Gastroesophageal sphincter (tissue), 3 donors: ENCODE results near the gene TADA2B.

ENCODE experiments used
- EP300 ChIP-seq: sonication (generic); formaldehyde crosslinking; IDR thresholded peaks from one replicate; pipeline ENCODE4 v1.6.1; 2017; ENCODE audit warnings: antibody characterized with exemption, mild to moderate bottlenecking
- POLR2AphosphoS5 ChIP-seq: sonication (generic); formaldehyde crosslinking; IDR thresholded peaks from one replicate; pipeline ENCODE4 v1.6.1; 2017; ENCODE audit warnings: antibody characterized with exemption
- TF ChIP-seq, protein P1 (sequence below), 4 experiments: fragments of 200-600 bp in 2 of 4; fragments of 450-650 bp in 2 of 4; sonication (generic) in 1 of 4; IDR thresholded peaks; one replicate each; pipeline ENCODE4 v1.5.1; 2017 to 2019; ENCODE audit warnings: antibody characterized with exemption in 4 of 4, mild to moderate bottlenecking in 2 of 4, moderate library complexity in 2 of 4

DNA sequence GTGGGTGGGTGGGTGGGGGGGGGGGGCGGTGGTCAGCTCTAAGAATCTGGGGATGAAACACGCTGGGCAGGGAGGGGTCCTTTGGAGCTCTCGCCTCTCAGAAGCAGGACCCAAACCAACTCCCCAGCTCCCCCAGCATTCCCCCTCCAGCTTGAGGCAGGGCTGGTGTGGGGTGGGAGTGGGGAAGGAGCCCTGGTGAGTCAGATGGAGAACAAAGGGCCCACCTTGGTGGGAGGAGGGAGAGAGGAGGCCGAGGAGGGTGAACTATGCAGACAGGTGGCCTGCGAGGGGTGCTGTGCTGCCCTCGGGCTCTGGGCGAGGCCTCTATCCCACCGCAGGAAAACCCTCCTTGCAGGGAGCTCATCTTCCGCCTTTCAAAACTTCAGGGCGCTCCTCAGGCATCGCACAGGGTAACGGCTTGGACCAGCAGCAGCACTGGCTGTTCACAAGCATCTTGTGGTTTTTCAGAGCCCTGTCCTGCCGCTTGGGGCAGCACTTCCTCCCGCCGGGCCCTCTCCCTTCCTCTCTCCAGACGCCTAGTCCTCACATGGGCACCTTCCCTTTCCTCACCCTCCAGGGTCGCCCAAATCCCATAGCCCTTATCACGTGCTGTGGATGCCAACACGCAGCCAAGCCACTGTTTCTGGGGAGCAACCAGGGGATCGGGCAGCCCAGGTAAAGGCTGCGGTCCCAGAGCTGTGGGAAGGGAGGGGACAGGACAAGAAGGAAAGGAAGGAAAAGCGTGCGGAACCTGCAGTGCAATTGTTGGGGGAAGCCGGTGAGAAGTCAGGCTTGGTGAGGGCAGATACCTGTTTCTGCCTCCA lies 58.7 kb downstream of the TADA2B start:
- TF ChIP-seq, protein P1, sequence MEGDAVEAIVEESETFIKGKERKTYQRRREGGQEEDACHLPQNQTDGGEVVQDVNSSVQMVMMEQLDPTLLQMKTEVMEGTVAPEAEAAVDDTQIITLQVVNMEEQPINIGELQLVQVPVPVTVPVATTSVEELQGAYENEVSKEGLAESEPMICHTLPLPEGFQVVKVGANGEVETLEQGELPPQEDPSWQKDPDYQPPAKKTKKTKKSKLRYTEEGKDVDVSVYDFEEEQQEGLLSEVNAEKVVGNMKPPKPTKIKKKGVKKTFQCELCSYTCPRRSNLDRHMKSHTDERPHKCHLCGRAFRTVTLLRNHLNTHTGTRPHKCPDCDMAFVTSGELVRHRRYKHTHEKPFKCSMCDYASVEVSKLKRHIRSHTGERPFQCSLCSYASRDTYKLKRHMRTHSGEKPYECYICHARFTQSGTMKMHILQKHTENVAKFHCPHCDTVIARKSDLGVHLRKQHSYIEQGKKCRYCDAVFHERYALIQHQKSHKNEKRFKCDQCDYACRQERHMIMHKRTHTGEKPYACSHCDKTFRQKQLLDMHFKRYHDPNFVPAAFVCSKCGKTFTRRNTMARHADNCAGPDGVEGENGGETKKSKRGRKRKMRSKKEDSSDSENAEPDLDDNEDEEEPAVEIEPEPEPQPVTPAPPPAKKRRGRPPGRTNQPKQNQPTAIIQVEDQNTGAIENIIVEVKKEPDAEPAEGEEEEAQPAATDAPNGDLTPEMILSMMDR (IDR thresholded peaks at IDR 0.05), result peak in 3 of 4 experiments; percentile 65 to 76 (median 70)
- TF ChIP-seq POLR2AphosphoS5, result no peak
- TF ChIP-seq EP300, result no peak
